ENCODE results near the gene POGLUT2. TPM values are rescaled to one million over a fixed set of nuclear protein-coding genes. Genes with fewer than 3 reads are reported as not detected.
"Not testable (repeated sequence)": the region's sequence is repeated elsewhere in the genome, so short reads cannot be mapped to it uniquely, and the experiment has no call there.

Gene POGLUT2
- total and polyA plus RNA-seq, 2 donors (not counting 3 experiments of a cell fraction or from before 2014, with no cell fraction given) = 17.9 to 22.5 TPM

DNA sequence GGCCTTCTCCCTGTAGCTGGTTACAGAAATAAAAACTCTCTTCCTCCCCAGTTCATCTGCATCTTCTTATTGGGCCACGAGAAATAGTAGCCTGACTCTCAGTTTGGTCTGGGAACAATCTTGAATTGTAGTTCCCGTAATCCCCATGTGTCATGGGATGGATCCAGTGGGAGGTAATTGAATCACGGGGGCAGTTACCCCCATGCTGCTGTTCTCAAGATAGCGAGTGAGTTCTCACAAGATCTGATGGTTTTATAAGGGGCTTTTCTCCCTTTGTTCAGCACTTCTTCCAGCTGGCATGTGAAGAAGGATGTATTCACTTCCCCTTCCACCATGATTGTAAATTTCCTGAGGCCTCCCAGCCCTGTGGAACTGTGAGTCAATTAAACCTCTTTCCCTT lies 18.1 kb downstream of the POGLUT2 start:
- H3K9me3 ChIP-seq (replicated peaks; ENCODE audit: control insufficient read depth, insufficient read depth, low read length); intact Hi-C loops (cut with micrococcal nuclease); CTCF ChIA-PET; POLR2A ChIA-PET; H2AFZ ChIP-seq (ENCODE audit: low read depth, low read length); H3K9me1 ChIP-seq (replicated peaks; ENCODE audit: control insufficient read depth, extremely low read depth, insufficient read depth, low read length); H3K36me3 ChIP-seq (ENCODE audit: control insufficient read depth in 2 of 2, extremely low read depth in 1 of 2, insufficient read depth in 2 of 2, low read length in 2 of 2); FAIRE-seq; H3K27ac ChIP-seq (ENCODE audit: insufficient read depth, low read depth, low read length); H3K79me2 ChIP-seq (ENCODE audit: control insufficient read depth, insufficient read depth, low read length); H3K27me3 ChIP-seq (ENCODE audit: control insufficient read depth in 2 of 2, insufficient read depth in 2 of 2, low read length in 2 of 2); H4K20me1 ChIP-seq (replicated peaks; ENCODE audit: control insufficient read depth, extremely low read depth, insufficient read depth, low read length); H3K4me3 ChIP-seq (replicated peaks in 1 of 3; ENCODE audit: insufficient read depth in 1 of 3, low read depth in 1 of 3, low read length in 3 of 3); BruUV-seq (replicated peaks); H3K4me1 ChIP-seq (ENCODE audit: control insufficient read depth, extremely low read depth, insufficient read depth, low read length); DNase-seq (ENCODE audit: low read depth, low spot score); dilution Hi-C loops (cut with MboI; ENCODE audit: extremely low pct_ligation_motif_present, low sequenced_read_pairs); H3K9ac ChIP-seq (replicated peaks; ENCODE audit: extremely low read depth, insufficient read depth, low read length); H3K4me2 ChIP-seq (ENCODE audit: insufficient read depth, low read length): not testable (repeated sequence)

DNA sequence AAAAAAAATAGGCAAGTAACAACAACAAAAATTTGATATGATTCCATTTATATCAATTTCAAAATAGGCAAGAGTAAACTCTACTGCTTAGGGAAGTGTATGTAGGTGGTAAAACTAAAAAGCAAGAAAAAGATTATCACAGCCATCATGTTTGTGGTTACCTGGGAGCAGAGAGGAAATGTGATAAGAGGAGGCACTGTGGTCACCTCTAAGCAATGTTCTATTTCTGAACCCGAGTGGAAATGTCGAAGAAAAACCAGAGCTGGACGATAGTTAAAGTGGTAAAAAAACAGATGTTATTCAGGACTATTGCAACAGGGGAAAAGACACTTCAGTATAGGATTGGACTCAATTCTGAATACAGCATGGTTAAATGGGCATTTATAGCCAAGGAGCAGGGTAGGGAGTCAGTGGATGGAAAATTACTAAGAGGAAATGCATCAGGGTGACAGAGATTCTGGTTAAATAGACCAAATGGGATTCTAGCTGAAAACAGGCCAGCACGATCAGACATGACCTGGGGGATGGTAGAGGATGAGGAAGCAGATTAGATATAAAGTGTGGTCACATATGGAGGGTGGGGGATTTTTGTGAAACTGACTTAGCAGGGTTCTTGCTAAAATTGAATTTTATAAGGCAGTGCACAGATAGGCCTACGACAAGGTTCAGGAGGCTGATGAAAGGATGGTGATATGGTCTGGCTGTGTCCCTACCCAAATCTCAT lies 19.2 kb downstream of the POGLUT2 start:
- no peak for TF ChIP-seq POLR2AphosphoS5 (IDR thresholded peaks at IDR 0.05; ENCODE audit: insufficient read depth, low read depth, low read length)
- TF ChIP-seq, protein P1, sequence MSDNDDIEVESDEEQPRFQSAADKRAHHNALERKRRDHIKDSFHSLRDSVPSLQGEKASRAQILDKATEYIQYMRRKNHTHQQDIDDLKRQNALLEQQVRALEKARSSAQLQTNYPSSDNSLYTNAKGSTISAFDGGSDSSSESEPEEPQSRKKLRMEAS (IDR thresholded peaks at IDR 0.05; ENCODE audit: insufficient read depth, insufficient read length) = no peak
- no peak for TF ChIP-seq EZH2 (IDR thresholded peaks at IDR 0.05; ENCODE audit: borderline replicate concordance, low read depth, low read length, severe bottlenecking)
- no peak for TF ChIP-seq MYC (IDR thresholded peaks at IDR 0.05; ENCODE audit: low read depth, low read length)
- TF ChIP-seq, protein P2, sequence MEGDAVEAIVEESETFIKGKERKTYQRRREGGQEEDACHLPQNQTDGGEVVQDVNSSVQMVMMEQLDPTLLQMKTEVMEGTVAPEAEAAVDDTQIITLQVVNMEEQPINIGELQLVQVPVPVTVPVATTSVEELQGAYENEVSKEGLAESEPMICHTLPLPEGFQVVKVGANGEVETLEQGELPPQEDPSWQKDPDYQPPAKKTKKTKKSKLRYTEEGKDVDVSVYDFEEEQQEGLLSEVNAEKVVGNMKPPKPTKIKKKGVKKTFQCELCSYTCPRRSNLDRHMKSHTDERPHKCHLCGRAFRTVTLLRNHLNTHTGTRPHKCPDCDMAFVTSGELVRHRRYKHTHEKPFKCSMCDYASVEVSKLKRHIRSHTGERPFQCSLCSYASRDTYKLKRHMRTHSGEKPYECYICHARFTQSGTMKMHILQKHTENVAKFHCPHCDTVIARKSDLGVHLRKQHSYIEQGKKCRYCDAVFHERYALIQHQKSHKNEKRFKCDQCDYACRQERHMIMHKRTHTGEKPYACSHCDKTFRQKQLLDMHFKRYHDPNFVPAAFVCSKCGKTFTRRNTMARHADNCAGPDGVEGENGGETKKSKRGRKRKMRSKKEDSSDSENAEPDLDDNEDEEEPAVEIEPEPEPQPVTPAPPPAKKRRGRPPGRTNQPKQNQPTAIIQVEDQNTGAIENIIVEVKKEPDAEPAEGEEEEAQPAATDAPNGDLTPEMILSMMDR (IDR thresholded peaks at IDR 0.05; ENCODE audit: extremely low read depth in 1 of 2, insufficient read depth in 1 of 2, low read depth in 1 of 2, low read length in 2 of 2) = no peak
- TF ChIP-seq JUN (IDR thresholded peaks at IDR 0.05; ENCODE audit: borderline replicate concordance, insufficient read depth, insufficient read length, low read depth) = no peak
- TF ChIP-seq POLR2A (IDR thresholded peaks at IDR 0.05; ENCODE audit: low read depth, low read length) = no peak
- no peak for TF ChIP-seq FOS (IDR thresholded peaks at IDR 0.05; ENCODE audit: borderline replicate concordance, insufficient read depth, low read length)
- no peak for TF ChIP-seq GATA2 (IDR thresholded peaks at IDR 0.05; ENCODE audit: insufficient read depth, insufficient read length, low read depth, low read length)
- Histone ChIP-seq H2AFZ (ENCODE audit: low read depth, low read length) (no peak overlapping the region), H3K4me1 (ENCODE audit: control insufficient read depth, extremely low read depth, insufficient read depth, low read length) (no peaks in the 10 kb centered on the region), H4K20me1 (replicated peaks; ENCODE audit: control insufficient read depth, extremely low read depth, insufficient read depth, low read length) (no peaks in the 10 kb centered on the region), H3K4me3 (replicated peaks in 1 of 3; ENCODE audit: insufficient read depth in 1 of 3, low read depth in 1 of 3, low read length in 3 of 3) (no peak overlapping the region), H3K9me3 (replicated peaks; ENCODE audit: control insufficient read depth, insufficient read depth, low read length) (no peaks in the 10 kb centered on the region), H3K9ac (replicated peaks; ENCODE audit: extremely low read depth, insufficient read depth, low read length) (no peak overlapping the region), H3K4me2 (ENCODE audit: insufficient read depth, low read length) (no peak overlapping the region), H3K36me3 (ENCODE audit: control insufficient read depth in 2 of 2, extremely low read depth in 1 of 2, insufficient read depth in 2 of 2, low read length in 2 of 2) (peaks cover under 1% of the 10 kb centered on the region in 2 experiments), H3K79me2 (ENCODE audit: control insufficient read depth, insufficient read depth, low read length) (no peaks in the 10 kb centered on the region), H3K9me1 (replicated peaks; ENCODE audit: control insufficient read depth, extremely low read depth, insufficient read depth, low read length) (no peaks in the 10 kb centered on the region), H3K27me3 (ENCODE audit: control insufficient read depth in 2 of 2, insufficient read depth in 2 of 2, low read length in 2 of 2) (no peaks in the 10 kb centered on the region), H3K27ac (ENCODE audit: insufficient read depth, low read depth, low read length) (no peak overlapping the region)
- ChIA-PET CTCF (no interaction called here), POLR2A (no interaction called here)
- intact Hi-C loops (cut with micrococcal nuclease) (no loop called here), dilution Hi-C loops (cut with MboI; ENCODE audit: extremely low pct_ligation_motif_present, low sequenced_read_pairs) (no loop called here)
- DNase-seq (ENCODE audit: low read depth, low spot score) (no peak), FAIRE-seq (no peak)
- no TSS peak for BruUV-seq (replicated peaks)
